Neural cell (in vitro differentiated cells): Measurements from ENCODE around the gene BLVRA. TPM values are rescaled to one million over a fixed set of nuclear protein-coding genes. Genes with fewer than 3 reads are reported as not detected.

Experiments
- H2AFZ ChIP-seq: fragments of 200-600, 300-800 bp; sonication (generic), shearing (Covaris generic); 2 replicates; pipeline ENCODE4 v1.6.0; 2014; ENCODE audit warnings: low read depth, mild to moderate bottlenecking, antibody characterized with exemption, low read length, moderate library complexity
- H3F3A ChIP-seq: fragments of 200-600 bp; shearing (Covaris generic); 2 replicates; pipeline ENCODE4 v1.6.1; 2016; ENCODE audit warnings: mild to moderate bottlenecking, moderate library complexity, mixed read lengths, antibody characterized with exemption, low read length; ENCODE audit not compliant: insufficient read depth, poor library complexity, severe bottlenecking
- H3K27ac ChIP-seq: fragments of 200-600, 300-800 bp; sonication (generic), shearing (Covaris generic); 2 replicates; pipeline ENCODE4 v1.5.1; 2014; ENCODE audit warnings: mild to moderate bottlenecking, low read length, moderate library complexity
- H3K27me3 ChIP-seq: fragments of 300-800, 200-600 bp; sonication (generic), shearing (Covaris generic); 2 replicates; pipeline ENCODE4 v1.6.0; 2014; ENCODE audit warnings: mild to moderate bottlenecking, low read depth, low read length, moderate library complexity; ENCODE audit not compliant: insufficient read depth
- H3K36me3 ChIP-seq: fragments of 300-800, 200-600 bp; sonication (generic), shearing (Covaris generic); 2 replicates; pipeline ENCODE4 v1.5.1; 2014; ENCODE audit warnings: mild to moderate bottlenecking, antibody characterized with exemption, low read length, moderate library complexity; ENCODE audit not compliant: insufficient read depth
- H3K4me2 ChIP-seq: fragments of 300-800, 200-600 bp; sonication (generic), shearing (Covaris generic); 2 replicates; pipeline ENCODE4 v1.6.0; 2014; ENCODE audit warnings: mild to moderate bottlenecking, low read length
- H3K4me3 ChIP-seq: fragments of 300-800, 200-600 bp; sonication (generic), shearing (Covaris generic); 2 replicates; pipeline ENCODE4 v1.5.1; 2014; ENCODE audit warnings: mild to moderate bottlenecking, low read length, moderate library complexity
- H3K79me2 ChIP-seq: fragments of 200-600 bp; shearing (Covaris generic); replicated peaks from 2 replicates; pipeline ENCODE4 v1.6.0; 2014; ENCODE audit warnings: mild to moderate bottlenecking, low read length, moderate library complexity; ENCODE audit not compliant: insufficient read depth
- H3K9ac ChIP-seq: fragments of 300-800, 200-600 bp; sonication (generic), shearing (Covaris generic); 2 replicates; pipeline ENCODE4 v1.6.1; 2016; ENCODE audit warnings: mild to moderate bottlenecking, low read length, mixed read lengths
- H3K9me2 ChIP-seq: fragments of 200-600 bp; shearing (Covaris generic); 2 replicates; pipeline ENCODE4 v1.6.1; 2016; ENCODE audit warnings: mild to moderate bottlenecking, low read length, mixed read lengths; ENCODE audit not compliant: insufficient read depth
- H3K9me3 ChIP-seq: fragments of 200-600, 300-800 bp; sonication (generic), shearing (Covaris generic); 2 replicates; pipeline ENCODE4 v1.6.1; 2016; ENCODE audit warnings: mild to moderate bottlenecking, mixed run types, low read length, moderate library complexity, mixed read lengths
- H4K20me1 ChIP-seq: fragments of 200-600 bp; shearing (Covaris generic); 2 replicates; pipeline ENCODE4 v1.6.1; 2016; ENCODE audit warnings: mild to moderate bottlenecking, mixed run types; ENCODE audit not compliant: insufficient read depth
- EP300 ChIP-seq: fragments of 450-650 bp; conservative IDR thresholded peaks from 2 replicates; pipeline ENCODE4 v1.6.1; 2014; ENCODE audit warnings: antibody characterized with exemption, mild to moderate bottlenecking, moderate library complexity; ENCODE audit not compliant: poor library complexity, severe bottlenecking
- EZH2 ChIP-seq: fragments of 200-600, 300-800 bp; shearing (Covaris generic), sonication (generic); IDR thresholded peaks from 2 replicates; pipeline ENCODE4 v1.6.1; 2014; ENCODE audit warnings: antibody characterized with exemption, low read length, borderline replicate concordance, mild to moderate bottlenecking; ENCODE audit not compliant: insufficient read depth, poor library complexity, severe bottlenecking
- MXI1 ChIP-seq: fragments of 450-650 bp; conservative IDR thresholded peaks from 2 replicates; pipeline ENCODE4 v1.6.1; 2014; ENCODE audit warnings: antibody characterized with exemption, mild to moderate bottlenecking; ENCODE audit not compliant: poor library complexity, severe bottlenecking
- POLR2AphosphoS5 ChIP-seq: IDR thresholded peaks from 2 replicates; pipeline ENCODE4 v1.6.1; 2012
- RAD21 ChIP-seq: fragments of 450-650 bp; conservative IDR thresholded peaks from 2 replicates; pipeline ENCODE4 v1.6.1; 2014; ENCODE audit warnings: antibody characterized with exemption, mild to moderate bottlenecking, moderate library complexity
- SMC3 ChIP-seq: fragments of 450-650 bp; conservative IDR thresholded peaks from 2 replicates; pipeline ENCODE4 v1.6.1; 2014; ENCODE audit warnings: antibody characterized with exemption, mild to moderate bottlenecking, moderate library complexity; ENCODE audit not compliant: poor library complexity
- TAF1 ChIP-seq: IDR thresholded peaks from 2 replicates; pipeline ENCODE4 v1.6.1; 2012; ENCODE audit warnings: low read depth
- polyA plus RNA-seq: library from polyadenylated mRNA; depleted of rRNA; stranded (reverse); fragments of >200 nt; gene quantifications from 2 replicates; pipeline ENCODE4 v1.2.3, GENCODE V29; 2014
- TF ChIP-seq, protein P1 (sequence below): fragments of 450-650 bp; IDR thresholded peaks from 2 replicates; pipeline ENCODE4 v1.5.1; 2014; ENCODE audit warnings: antibody characterized with exemption, mild to moderate bottlenecking, moderate library complexity; ENCODE audit not compliant: poor library complexity, severe bottlenecking
- TF ChIP-seq, protein P2 (sequence below): IDR thresholded peaks from 2 replicates; pipeline ENCODE4 v1.6.1; 2012; ENCODE audit warnings: borderline replicate concordance

The BLVRA gene
- polyA plus RNA-seq, 1 donor from 2014 or later: 12.4 TPM

DNA sequence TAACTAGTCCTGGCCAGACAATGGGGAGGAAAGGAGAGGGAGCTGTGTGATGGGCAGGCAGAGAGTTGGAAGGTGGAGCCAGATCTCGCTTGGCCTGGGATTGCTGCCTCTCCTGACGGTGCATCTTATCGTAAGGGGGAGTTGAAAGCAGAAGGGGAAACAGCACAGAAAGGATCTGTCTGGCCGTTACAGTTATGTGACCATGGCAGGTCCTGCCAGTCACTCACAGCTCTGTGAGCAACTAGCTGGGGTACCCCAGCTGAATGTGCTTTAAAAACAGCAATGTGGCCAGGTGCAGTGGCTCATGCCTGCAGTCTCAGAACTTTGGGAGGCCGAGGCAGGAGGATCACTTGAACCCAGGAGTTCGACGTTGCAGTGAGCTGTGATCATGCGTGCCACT, 8.1 kb downstream of the BLVRA start:
- no peak overlapping the region for H3K27ac ChIP-seq
- no peak overlapping the region for H3K9ac ChIP-seq
- H3K9me3 ChIP-seq: no peaks in the 10 kb centered on the region
- no peaks in the 10 kb centered on the region for H3K27me3 ChIP-seq
- H3K79me2 ChIP-seq: no peaks in the 10 kb centered on the region
- no peak overlapping the region for H3K4me3 ChIP-seq
- H3K36me3 ChIP-seq: no peaks in the 10 kb centered on the region
- no peak overlapping the region for H2AFZ ChIP-seq
- no peak overlapping the region for H3K4me2 ChIP-seq
- H3F3A ChIP-seq: no peaks in the 10 kb centered on the region
- H3K9me2 ChIP-seq: no peaks in the 10 kb centered on the region
- H4K20me1 ChIP-seq: no peaks in the 10 kb centered on the region
- TF ChIP-seq, protein P1, sequence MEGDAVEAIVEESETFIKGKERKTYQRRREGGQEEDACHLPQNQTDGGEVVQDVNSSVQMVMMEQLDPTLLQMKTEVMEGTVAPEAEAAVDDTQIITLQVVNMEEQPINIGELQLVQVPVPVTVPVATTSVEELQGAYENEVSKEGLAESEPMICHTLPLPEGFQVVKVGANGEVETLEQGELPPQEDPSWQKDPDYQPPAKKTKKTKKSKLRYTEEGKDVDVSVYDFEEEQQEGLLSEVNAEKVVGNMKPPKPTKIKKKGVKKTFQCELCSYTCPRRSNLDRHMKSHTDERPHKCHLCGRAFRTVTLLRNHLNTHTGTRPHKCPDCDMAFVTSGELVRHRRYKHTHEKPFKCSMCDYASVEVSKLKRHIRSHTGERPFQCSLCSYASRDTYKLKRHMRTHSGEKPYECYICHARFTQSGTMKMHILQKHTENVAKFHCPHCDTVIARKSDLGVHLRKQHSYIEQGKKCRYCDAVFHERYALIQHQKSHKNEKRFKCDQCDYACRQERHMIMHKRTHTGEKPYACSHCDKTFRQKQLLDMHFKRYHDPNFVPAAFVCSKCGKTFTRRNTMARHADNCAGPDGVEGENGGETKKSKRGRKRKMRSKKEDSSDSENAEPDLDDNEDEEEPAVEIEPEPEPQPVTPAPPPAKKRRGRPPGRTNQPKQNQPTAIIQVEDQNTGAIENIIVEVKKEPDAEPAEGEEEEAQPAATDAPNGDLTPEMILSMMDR: no peak
- TF ChIP-seq TAF1 (no peak), POLR2AphosphoS5 (no peak), RAD21 (no peak), SMC3 (no peak), MXI1 (no peak), EZH2 (no peak), EP300 (no peak)
- TF ChIP-seq, protein P2, sequence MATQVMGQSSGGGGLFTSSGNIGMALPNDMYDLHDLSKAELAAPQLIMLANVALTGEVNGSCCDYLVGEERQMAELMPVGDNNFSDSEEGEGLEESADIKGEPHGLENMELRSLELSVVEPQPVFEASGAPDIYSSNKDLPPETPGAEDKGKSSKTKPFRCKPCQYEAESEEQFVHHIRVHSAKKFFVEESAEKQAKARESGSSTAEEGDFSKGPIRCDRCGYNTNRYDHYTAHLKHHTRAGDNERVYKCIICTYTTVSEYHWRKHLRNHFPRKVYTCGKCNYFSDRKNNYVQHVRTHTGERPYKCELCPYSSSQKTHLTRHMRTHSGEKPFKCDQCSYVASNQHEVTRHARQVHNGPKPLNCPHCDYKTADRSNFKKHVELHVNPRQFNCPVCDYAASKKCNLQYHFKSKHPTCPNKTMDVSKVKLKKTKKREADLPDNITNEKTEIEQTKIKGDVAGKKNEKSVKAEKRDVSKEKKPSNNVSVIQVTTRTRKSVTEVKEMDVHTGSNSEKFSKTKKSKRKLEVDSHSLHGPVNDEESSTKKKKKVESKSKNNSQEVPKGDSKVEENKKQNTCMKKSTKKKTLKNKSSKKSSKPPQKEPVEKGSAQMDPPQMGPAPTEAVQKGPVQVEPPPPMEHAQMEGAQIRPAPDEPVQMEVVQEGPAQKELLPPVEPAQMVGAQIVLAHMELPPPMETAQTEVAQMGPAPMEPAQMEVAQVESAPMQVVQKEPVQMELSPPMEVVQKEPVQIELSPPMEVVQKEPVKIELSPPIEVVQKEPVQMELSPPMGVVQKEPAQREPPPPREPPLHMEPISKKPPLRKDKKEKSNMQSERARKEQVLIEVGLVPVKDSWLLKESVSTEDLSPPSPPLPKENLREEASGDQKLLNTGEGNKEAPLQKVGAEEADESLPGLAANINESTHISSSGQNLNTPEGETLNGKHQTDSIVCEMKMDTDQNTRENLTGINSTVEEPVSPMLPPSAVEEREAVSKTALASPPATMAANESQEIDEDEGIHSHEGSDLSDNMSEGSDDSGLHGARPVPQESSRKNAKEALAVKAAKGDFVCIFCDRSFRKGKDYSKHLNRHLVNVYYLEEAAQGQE: no peak

DNA sequence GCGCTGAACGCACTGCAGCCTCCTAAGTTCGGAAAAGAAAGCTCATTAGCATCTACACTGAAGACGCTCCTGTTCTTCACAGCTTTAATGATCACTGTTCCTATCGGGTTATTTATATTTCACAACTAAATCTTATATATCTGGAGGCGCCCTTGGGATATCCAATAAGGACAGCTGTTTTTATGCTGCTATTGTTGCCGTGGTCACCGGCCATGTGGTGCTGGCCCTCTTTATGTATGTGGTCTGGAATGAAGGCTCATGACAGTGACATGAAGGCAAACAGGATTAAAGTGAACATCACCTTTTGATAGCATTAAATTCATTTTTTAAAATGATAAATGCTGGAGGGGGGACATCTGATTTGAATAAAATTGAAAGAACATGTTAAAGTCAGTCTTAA, 8.8 kb downstream of the BLVRA start:
- no peak overlapping the region for H2AFZ ChIP-seq
- H3K4me2 ChIP-seq: no peak overlapping the region
- no peaks in the 10 kb centered on the region for H3K9me3 ChIP-seq
- H3K27ac ChIP-seq: no peak overlapping the region
- H3F3A ChIP-seq: no peaks in the 10 kb centered on the region
- H3K9ac ChIP-seq: no peak overlapping the region
- no peak overlapping the region for H3K4me3 ChIP-seq
- no peaks in the 10 kb centered on the region for H3K9me2 ChIP-seq
- H3K79me2 ChIP-seq: no peaks in the 10 kb centered on the region
- H3K36me3 ChIP-seq: no peaks in the 10 kb centered on the region
- TF ChIP-seq RAD21 (no peak), EP300 (no peak), POLR2AphosphoS5 (no peak), EZH2 (no peak), TAF1 (no peak), MXI1 (no peak), SMC3 (no peak)
- TF ChIP-seq, protein P1: no peak
- TF ChIP-seq, protein P2: no peak
- no peaks in the 10 kb centered on the region for H4K20me1 ChIP-seq
- no peaks in the 10 kb centered on the region for H3K27me3 ChIP-seq
